Heart right ventricle (tissue), 16 donors: Measurements from ENCODE around the gene CTAGE1. TPM values are rescaled to one million over a fixed set of nuclear protein-coding genes. Genes with fewer than 3 reads are reported as not detected.
A peak's percentile ranks its signal among the peaks of the same experiment; 100 is the strongest.

Experiments used
- ATAC-seq, 8 donors: fragments of 200-7000 bp; cut with Tn5 transposase; one replicate each; pipeline ENCODE4 v1.9.1; 2020; ENCODE audit warnings: mild to moderate bottlenecking in 8 of 8, moderate library complexity in 8 of 8, moderate number of reproducible peaks in 1 of 8
- DNase-seq, 2 donors: peaks; one replicate each; pipeline ENCODE4 v3.0.0-alpha.2; 2020
- H3K27ac ChIP-seq, 10 donors: fragments of 200-600 bp; sonication (generic) in 2 of 10; one replicate each; pipeline versions ENCODE4 v1.5.0 to v1.8.0; 2020 to 2022; ENCODE audit warnings: mild to moderate bottlenecking in 3 of 10
- H3K27me3 ChIP-seq, 7 donors: fragments of 200-600 bp; one replicate each; pipeline ENCODE4 v1.8.0; 2021 to 2022; ENCODE audit warnings: mild to moderate bottlenecking in 2 of 7
- H3K36me3 ChIP-seq, 9 donors: fragments of 200-600 bp; sonication (generic) in 1 of 9; one replicate each; pipeline versions ENCODE4 v1.5.0 to v1.8.0; 2020 to 2022; ENCODE audit warnings: mild to moderate bottlenecking in 2 of 9
- H3K4me1 ChIP-seq, 9 donors: fragments of 200-600 bp; sonication (generic) in 1 of 9; one replicate each; pipeline versions ENCODE4 v1.5.0 to v1.8.0; 2020 to 2022; ENCODE audit warnings: mild to moderate bottlenecking in 4 of 9
- H3K4me3 ChIP-seq, 10 donors: fragments of 200-600 bp; sonication (generic) in 2 of 10; one replicate each; pipeline versions ENCODE4 v1.5.0 to v1.8.0; 2020 to 2022; ENCODE audit warnings: mild to moderate bottlenecking in 7 of 10, moderate library complexity in 2 of 10
- H3K9me3 ChIP-seq, 11 donors: fragments of 200-600 bp in 10 of 11; sonication (generic) in 2 of 11; one replicate each; pipeline versions ENCODE4 v1.5.0 to v1.8.0; 2013 to 2022; ENCODE audit warnings: mild to moderate bottlenecking in 2 of 11, control low read depth in 1 of 11, moderate library complexity in 1 of 11
- CTCF ChIP-seq, 9 donors: fragments of 200-600 bp; sonication (generic) in 2 of 9; IDR thresholded peaks; one replicate each; pipeline versions ENCODE4 v1.5.0 to v1.8.0; 2021 to 2022; ENCODE audit warnings: antibody characterized with exemption in 9 of 9, mild to moderate bottlenecking in 5 of 9, moderate library complexity in 1 of 9
- WGBS, 2 donors: extraction: QIAGEN DNeasy Blood & Tissue Kit; methylation state at CpG; one replicate each; pipeline ENCODE4 v1.1.7; 2013; ENCODE audit warnings: inconsistent platforms in 1 of 2; 5-methylcytosine and 5-hydroxymethylcytosine counted together
- intact Hi-C, 10 donors: fragments of 100-400 bp; cut with DNase I; formaldehyde crosslinking; loops; one replicate each; pipeline versions ENCODE4 v1.11.1 to v1.14.2; 2022
- polyA plus RNA-seq, 2 donors: library from polyadenylated mRNA; stranded (reverse); fragments of 200-250 nt; gene quantifications; one replicate each; pipeline ENCODE4 v1.2.3, GENCODE V29; 2013
- total RNA-seq, 10 donors: library from RNA; stranded (reverse); fragmentation: NEBNext Ultra II Directional in 3 of 10; extraction: Animal tissue kit (Norgen Biotek cat#: 25700) in 3 of 10; gene quantifications; one replicate each; pipeline versions ENCODE4 v1.2.1 to v1.2.4, GENCODE V29; 2021 to 2023
- donor health status: Arrhythmogenic right ventricular cardiomyopathy.
- donor health status: ischemic (EF 13 %, LVEDD 7.1; RV severe dilation, severe dysfunction).
- donor health status: healthy with polysubstance abuse.
- donor health status: DM: no; HTN: yes; CAD: no.
- donor health status: DM: no; HTN: no; CAD: no.
- donor health status: ischemic (EF 25% LVEDD 6.9; RV normal size, moderate dysfunction).
- donor health status: ischemic (EF 25% LVEDD 5.7; RV mildly dilated, moderate dysfunction).
- donor health status: healthy.
- donor health status: DM: yes; HTN: yes; CAD: no.
- donor health status: Ischemic cardiomyopathy.
- donor health status: ischemic (EF 35%, LVEDD 5.7; RV mildly dilated, moderate dysfunction).
- donor health status: nonischemic (EF 11% LVEDD 7.7; RV severe dilation, severe dysfunction).
- donor health status: DM: yes; HTN: yes; CAD: no.
- donor health status: PGD.
- donor health status: ischemic (EF 29% LVEDD 5.4; RV normal size, mild dysfunction).
- donor health status: nonischemic (EF 23%, LVEDD 6.1; RV moderate dilation, normal function).

Gene CTAGE1
- total and polyA plus RNA-seq, 12 donors: 0.07 to 0.10 TPM; not detected in 10

GRCh38 chr18:22378672-22379282, 38.9 kb downstream of the CTAGE1 start:
- DNase-seq (peak; percentile 14 to 27), ATAC-seq (peak in 7 of 8 donors; percentile 64 to 87 (median 72))
- Histone ChIP-seq H3K9me3 (no peaks in the 10 kb centered on the region), H3K36me3 (no peaks in the 10 kb centered on the region), H3K4me1 (no peaks in the 10 kb centered on the region), H3K27me3 (no peaks in the 10 kb centered on the region), H3K27ac (no peak overlapping the region), H3K4me3 (no peak overlapping the region)
- WGBS, 2 donors: 68% methylated on average over 2 of the region's 2 CpGs
- intact Hi-C loops: loop anchor here in 3 of 10 donors (5.0 to 10.0 kb wide), 3 partner anchors 56 to 464 kb away; no protein-coding TSS in a partner anchor
- peak; percentile 15 to 66 (median 56) for TF ChIP-seq CTCF (IDR thresholded peaks at IDR 0.05)

GRCh38 chr18:22377769-22378168, 39.9 kb downstream of the CTAGE1 start:
- 97 to 100% methylated on average over 1 of the region's 1 CpG for WGBS, 2 donors
- intact Hi-C loops: loop anchor here in 3 of 10 donors (5.0 to 10.0 kb wide), 3 partner anchors 57 to 463 kb away; no protein-coding TSS in a partner anchor
- no peaks in the 10 kb centered on the region for H3K27me3 ChIP-seq

GRCh38 chr18:22370414-22370813, 47.3 kb downstream of the CTAGE1 start:
- no peaks in the 10 kb centered on the region for H3K4me1 ChIP-seq
- 97 to 98% methylated on average over 4 of the region's 4 CpGs for WGBS, 2 donors
- H3K27ac ChIP-seq: no peak overlapping the region
- H3K4me3 ChIP-seq: no peak overlapping the region
- H3K27me3 ChIP-seq: no peaks in the 10 kb centered on the region
- H3K36me3 ChIP-seq: no peaks in the 10 kb centered on the region
- no peak for TF ChIP-seq CTCF (IDR thresholded peaks at IDR 0.05)
- ATAC-seq (no peak), DNase-seq (no peak)
- peaks cover 0 to 6% (median 0%) of the 10 kb centered on the region in 11 donors for H3K9me3 ChIP-seq
- intact Hi-C loops: loop anchor here in 2 of 10 donors (10.0 kb wide), 2 partner anchors 64 to 456 kb away; no protein-coding TSS in a partner anchor

More at GRCh38 chr18:22377769-22378168, 39.9 kb downstream of the CTAGE1 start:
- Histone ChIP-seq H3K4me3 (no peak overlapping the region), H3K4me1 (no peaks in the 10 kb centered on the region), H3K27ac (no peak overlapping the region), H3K9me3 (peaks cover 0 to 5% (median 0%) of the 10 kb centered on the region in 11 donors), H3K36me3 (no peaks in the 10 kb centered on the region)
- TF ChIP-seq CTCF (IDR thresholded peaks at IDR 0.05): no peak
- ATAC-seq (no peak), DNase-seq (no peak)

DNA sequence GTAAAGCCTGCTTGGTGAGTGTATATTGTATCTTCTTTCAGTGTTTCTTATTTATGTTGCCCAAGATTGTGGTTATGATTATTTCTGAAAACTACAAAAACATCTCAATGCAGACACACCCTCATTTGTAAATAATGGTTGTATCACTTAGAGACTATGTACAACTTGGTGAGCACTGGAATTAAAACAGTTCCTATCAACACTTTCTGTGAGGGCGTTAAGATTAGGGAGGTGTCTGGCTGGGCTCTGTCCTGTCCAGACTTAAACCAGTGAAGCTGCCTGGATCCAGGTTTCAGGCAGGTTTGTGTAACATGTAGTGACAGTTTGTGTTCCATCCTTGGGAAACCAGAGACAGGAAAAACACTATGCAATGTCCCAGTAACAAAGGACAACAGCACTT, 49.7 kb downstream of the CTAGE1 start:
- ATAC-seq (peak; percentile 25 to 95 (median 79)), DNase-seq (no peak)
- Histone ChIP-seq H3K9me3 (peaks cover 0 to 3% (median 0%) of the 10 kb centered on the region in 11 donors), H3K4me3 (no peak overlapping the region), H3K4me1 (no peaks in the 10 kb centered on the region), H3K27ac (peak overlapping the region in 3 of 10 donors; percentile 3 to 22 (median 17)), H3K27me3 (no peaks in the 10 kb centered on the region), H3K36me3 (no peaks in the 10 kb centered on the region)
- 56 to 60% methylated on average over 1 of the region's 1 CpG for WGBS, 2 donors
- no peak for TF ChIP-seq CTCF (IDR thresholded peaks at IDR 0.05)
- intact Hi-C loops: loop anchor here in 3 of 10 donors (5.0 to 10.0 kb wide), 3 partner anchors 101 to 453 kb away; no protein-coding TSS in a partner anchor
